Sigmoid colon (tissue), 7 donors: ENCODE results near the gene MESP2. TPM values are rescaled to one million over a fixed set of nuclear protein-coding genes. Genes with fewer than 3 reads are reported as not detected.
"Not testable (repeated sequence)": the region's sequence is repeated elsewhere in the genome, so short reads cannot be mapped to it uniquely, and the experiment has no call there.

ENCODE experiments used
- DNase-seq: peaks from one replicate; pipeline ENCODE4 v3.0.0-alpha.2; 2019
- H3K27ac ChIP-seq, 4 donors: fragments of 200-600 bp; sonication (generic); one replicate each; pipeline ENCODE4 v1.5.1; 2016 to 2019; ENCODE audit warnings: mild to moderate bottlenecking in 1 of 4
- H3K27me3 ChIP-seq, 3 donors: fragments of 200-600 bp; sonication (generic); one replicate each; pipeline ENCODE4 v1.5.1; 2019; ENCODE audit warnings: mild to moderate bottlenecking in 1 of 3
- H3K36me3 ChIP-seq, 4 donors: fragments of 200-600 bp; sonication (generic); one replicate each; pipeline ENCODE4 v1.5.1; 2016 to 2019
- H3K4me1 ChIP-seq, 4 donors: fragments of 200-600 bp; sonication (generic); one replicate each; pipeline ENCODE4 v1.5.1; 2017 to 2019
- H3K4me3 ChIP-seq, 4 donors: fragments of 200-600 bp; sonication (generic); one replicate each; pipeline ENCODE4 v1.5.1; 2017 to 2019; ENCODE audit warnings: mild to moderate bottlenecking in 2 of 4, moderate library complexity in 1 of 4
- H3K9me3 ChIP-seq, 4 donors: fragments of 200-600 bp in 3 of 4; sonication (generic) in 3 of 4; one replicate each; pipeline versions ENCODE4 v1.5.1 to v1.6.1; 2013 to 2019
- CTCF ChIP-seq, 4 experiments: fragments of 450-650 bp in 3 of 4; fragments of 200-600 bp in 1 of 4; IDR thresholded peaks; one replicate each; pipeline ENCODE4 v1.5.1; 2016 to 2019; ENCODE audit warnings: antibody characterized with exemption in 4 of 4, mild to moderate bottlenecking in 3 of 4, moderate library complexity in 2 of 4
- EP300 ChIP-seq, 4 donors: sonication (generic); formaldehyde crosslinking; IDR thresholded peaks; one replicate each; pipeline ENCODE4 v1.6.1; 2017; ENCODE audit warnings: antibody characterized with exemption in 4 of 4
- POLR2A ChIP-seq, 2 donors: fragments of 450-650 bp; IDR thresholded peaks; one replicate each; pipeline ENCODE4 v1.6.1; 2016; ENCODE audit warnings: antibody characterized with exemption in 2 of 2, mild to moderate bottlenecking in 2 of 2, moderate library complexity in 2 of 2
- POLR2AphosphoS5 ChIP-seq, 4 donors: sonication (generic); formaldehyde crosslinking; IDR thresholded peaks; one replicate each; pipeline ENCODE4 v1.6.1; 2017; ENCODE audit warnings: antibody characterized with exemption in 4 of 4
- WGBS, 2 donors: extraction: QIAGEN DNeasy Blood & Tissue Kit; methylation state at CpG; one replicate each; pipeline ENCODE4 v1.1.7; 2013; 5-methylcytosine and 5-hydroxymethylcytosine counted together
- intact Hi-C: fragments of 100-400 bp; cut with DNase I; formaldehyde crosslinking; loops from one replicate; pipeline ENCODE4 v1.15.1; 2023
- polyA plus RNA-seq, 3 donors: library from polyadenylated mRNA; stranded (reverse); fragments of 200-250 nt; gene quantifications; one replicate each; pipeline ENCODE4 v1.2.3, GENCODE V29; 2013
- total RNA-seq, 4 donors: library from RNA; depleted of rRNA; stranded (reverse); fragments of >200 nt; gene quantifications; one replicate each; pipeline ENCODE4 v1.1.0, GENCODE V29; 2016
- donor health status: healthy with polysubstance abuse.
- donor health status: Bipolar disorder and iron deficiency.
- donor health status: healthy.

MESP2 gene
- total and polyA plus RNA-seq, 7 donors: 1.3 to 1.8 TPM; not detected in 5

GRCh38 chr15:89778861-89779260 is 2.7 kb downstream of the MESP2 start:
- 65 to 69% methylated on average over 4 of the region's 4 CpGs for WGBS, 2 donors
- H3K4me1 ChIP-seq: peaks cover 0 to 14% (median 13%) of the 10 kb centered on the region in 4 donors
- no peak overlapping the region for H3K4me3 ChIP-seq
- no peaks in the 10 kb centered on the region for H3K36me3 ChIP-seq
- TF ChIP-seq EP300 (IDR thresholded peaks at IDR 0.05) (no peak), CTCF (IDR thresholded peaks at IDR 0.05) (no peak)
- no peaks in the 10 kb centered on the region for H3K9me3 ChIP-seq
- no peak for DNase-seq
- intact Hi-C loops: no loop called here
- H3K27me3 ChIP-seq: no peaks in the 10 kb centered on the region
- no peak overlapping the region for H3K27ac ChIP-seq

- intact Hi-C loops: no loop called here
- TF ChIP-seq POLR2A (IDR thresholded peaks at IDR 0.05): no peak
- TF ChIP-seq CTCF (IDR thresholded peaks at IDR 0.05): no peak
- no peak for TF ChIP-seq POLR2AphosphoS5 (IDR thresholded peaks at IDR 0.05)
- no peak for TF ChIP-seq EP300 (IDR thresholded peaks at IDR 0.05)
- no peak overlapping the region for H3K4me3 ChIP-seq
- peaks cover 0 to 14% (median 13%) of the 10 kb centered on the region in 4 donors for H3K4me1 ChIP-seq
- no peak for DNase-seq
- no peak overlapping the region for H3K27ac ChIP-seq
- no peaks in the 10 kb centered on the region for H3K36me3 ChIP-seq
- H3K9me3 ChIP-seq: no peaks in the 10 kb centered on the region
- 53 to 64% methylated on average over 6 of the region's 6 CpGs for WGBS, 2 donors
- H3K27me3 ChIP-seq: no peaks in the 10 kb centered on the region
Observed at GRCh38 chr15:89780601-89781000, 4.5 kb downstream of the MESP2 start.

GRCh38 chr15:89781055-89781454 is 4.9 kb downstream of the MESP2 start:
- Histone ChIP-seq H3K27ac (no peak overlapping the region), H3K4me3 (no peak overlapping the region), H3K9me3 (no peaks in the 10 kb centered on the region), H3K4me1 (peaks cover 0 to 10% (median 9%) of the 10 kb centered on the region in 4 donors), H3K36me3 (no peaks in the 10 kb centered on the region), H3K27me3 (no peaks in the 10 kb centered on the region)
- intact Hi-C loops: no loop called here
- WGBS, 2 donors: 35 to 51% methylated on average over 6 of the region's 6 CpGs
- DNase-seq: no peak
- no peak for TF ChIP-seq POLR2A (IDR thresholded peaks at IDR 0.05)
- TF ChIP-seq EP300 (IDR thresholded peaks at IDR 0.05): no peak
- TF ChIP-seq CTCF (IDR thresholded peaks at IDR 0.05): no peak
- no peak for TF ChIP-seq POLR2AphosphoS5 (IDR thresholded peaks at IDR 0.05)

GRCh38 chr15:89781891-89782618 is 5.9 kb downstream of the MESP2 start:
- no peaks in the 10 kb centered on the region for H3K27me3 ChIP-seq
- 81 to 83% methylated on average over 15 of the region's 15 CpGs for WGBS, 2 donors

GRCh38 chr15:89782619-89782950 is 6.5 kb downstream of the MESP2 start:
- H3K4me1 ChIP-seq, H3K4me3 ChIP-seq, H3K36me3 ChIP-seq, DNase-seq, H3K9me3 ChIP-seq, H3K27ac ChIP-seq, intact Hi-C loops, H3K27me3 ChIP-seq: not testable (repeated sequence)
- WGBS, 2 donors: 89 to 92% methylated on average over 9 of the region's 9 CpGs

More at GRCh38 chr15:89781891-89782618, 5.9 kb downstream of the MESP2 start:
- Histone ChIP-seq H3K9me3 (no peaks in the 10 kb centered on the region), H3K27ac (no peak overlapping the region), H3K4me1 (peaks cover 0 to under 1% (median 0%) of the 10 kb centered on the region in 4 donors), H3K4me3 (no peak overlapping the region), H3K36me3 (no peaks in the 10 kb centered on the region)
- no peak for DNase-seq
- intact Hi-C loops: no loop called here
- TF ChIP-seq CTCF (IDR thresholded peaks at IDR 0.05) (no peak), POLR2A (IDR thresholded peaks at IDR 0.05) (no peak), POLR2AphosphoS5 (IDR thresholded peaks at IDR 0.05) (no peak), EP300 (IDR thresholded peaks at IDR 0.05) (no peak)
